CD4-positive, alpha-beta T cell (primary cell): Measurements from ENCODE around the gene LMBRD1. TPM values are rescaled to one million over a fixed set of nuclear protein-coding genes. Genes with fewer than 3 reads are reported as not detected.

Source experiments
- ATAC-seq: fragments of 200-7000 bp; cut with Tn5 transposase; one replicate; pipeline ENCODE4 v1.10.0; 2022; ENCODE audit warnings: mild to moderate bottlenecking; ENCODE audit not compliant: poor library complexity
- CTCF ChIA-PET: fragments of 350-600 bp; sonication (Branson Sonifier 250); formaldehyde crosslinking; loops from one replicate; lab custom pipeline; 2021; ENCODE audit warnings: antibody characterized with exemption, inconsistent platforms; lab: Charles Lee
- POLR2A ChIA-PET: fragments of 350-600 bp; sonication (Branson Sonifier 250); formaldehyde crosslinking; loops from one replicate; lab custom pipeline; 2021; ENCODE audit warnings: antibody characterized with exemption, inconsistent platforms; lab: Charles Lee
- DNase-seq, 14 experiments: peaks; one replicate each; pipeline ENCODE4 v3.0.0-alpha.2; 2013 to 2020; ENCODE audit warnings: mixed read lengths in 2 of 14
- H3K27ac ChIP-seq, 2 donors: one replicate each; pipeline versions ENCODE4 v1.5.1 to v1.7.0; 2013; ENCODE audit warnings: low read length in 2 of 2, low read depth in 1 of 2, mild to moderate bottlenecking in 1 of 2
- H3K27me3 ChIP-seq, 2 experiments: 1 replicate in 1 of 2; 2 replicates in 1 of 2; pipeline versions ENCODE4 v1.6.1 to v1.7.0; 2013; ENCODE audit warnings: low read length in 2 of 2, control low read depth in 1 of 2, mild to moderate bottlenecking in 1 of 2, moderate library complexity in 1 of 2; ENCODE audit not compliant: insufficient read depth in 2 of 2, control insufficient read depth in 1 of 2
- H3K36me3 ChIP-seq: one replicate; pipeline ENCODE4 v1.6.1; 2013; ENCODE audit warnings: low read length, control low read depth; ENCODE audit not compliant: insufficient read depth
- H3K4me1 ChIP-seq: one replicate; pipeline ENCODE4 v1.6.1; 2013; ENCODE audit warnings: low read length, control low read depth; ENCODE audit not compliant: insufficient read depth
- H3K4me3 ChIP-seq: one replicate; pipeline ENCODE4 v1.5.1; 2013; ENCODE audit warnings: mild to moderate bottlenecking, low read length, moderate library complexity
- H3K9me3 ChIP-seq, 2 experiments: 1 replicate in 1 of 2; 2 replicates in 1 of 2; pipeline versions ENCODE4 v1.6.1 to v1.7.0; 2013; ENCODE audit warnings: low read length in 2 of 2, mild to moderate bottlenecking in 2 of 2, control low read depth in 1 of 2, moderate library complexity in 1 of 2; ENCODE audit not compliant: control insufficient read depth in 1 of 2, insufficient read depth in 1 of 2
- H3K27ac Mint-ChIP-seq: one replicate; pipeline ENCODE4 v1.8.0; 2020; ENCODE audit warnings: mixed read lengths
- H3K27me3 Mint-ChIP-seq: one replicate; pipeline ENCODE4 v1.8.0; 2021; ENCODE audit warnings: mixed read lengths
- H3K36me3 Mint-ChIP-seq: one replicate; pipeline ENCODE4 v1.8.0; 2021; ENCODE audit warnings: low read depth, mixed read lengths
- H3K4me1 Mint-ChIP-seq: one replicate; pipeline ENCODE4 v1.8.0; 2021; ENCODE audit warnings: low read depth, mixed read lengths
- H3K4me3 Mint-ChIP-seq: one replicate; pipeline ENCODE4 v1.8.0; 2020; ENCODE audit warnings: mild to moderate bottlenecking, mixed read lengths
- H3K9me3 Mint-ChIP-seq: one replicate; pipeline ENCODE4 v1.8.0; 2020; ENCODE audit warnings: mixed read lengths
- intact Hi-C, 2 experiments: fragments of 100-400 bp; cut with DNase I in 1 of 2; cut with micrococcal nuclease in 1 of 2; formaldehyde crosslinking; loops; one replicate each; pipeline versions ENCODE4 v1.15.1 to v1.9.0; 2023 to 2025; cut with DNase I, micrococcal nuclease
- polyA plus RNA-seq, 2 donors: library from polyadenylated mRNA; unstranded; fragments of 120-200 nt; gene quantifications; one replicate each; pipeline ENCODE4 v1.2.1, GENCODE V29; 2013
- total RNA-seq, 174 experiments: library from RNA in 2 of 174; stranded (reverse) in 2 of 174; gene quantifications; one replicate each; pipeline ENCODE4 v1.2.3 and lab custom pipeline; 2021 to 2026
- TF ChIP-seq, protein P1 (sequence below): fragments of 200-600 bp; IDR thresholded peaks from one replicate; pipeline ENCODE4 v1.8.0; 2022; ENCODE audit warnings: antibody characterized with exemption, mild to moderate bottlenecking

Gene LMBRD1
- 10 to 100 TPM; 40.3 to 42.0 TPM for total RNA-seq
- polyA plus RNA-seq (2013, experiment 1 of 2): 37.1 TPM
- 40.0 TPM for polyA plus RNA-seq (2013, experiment 2 of 2)
- 19.0 to 90.3 (median 64.9) reads per million in 172 experiments for total RNA-seq (lab: John Stamatoyannopoulos, UW)

DNA sequence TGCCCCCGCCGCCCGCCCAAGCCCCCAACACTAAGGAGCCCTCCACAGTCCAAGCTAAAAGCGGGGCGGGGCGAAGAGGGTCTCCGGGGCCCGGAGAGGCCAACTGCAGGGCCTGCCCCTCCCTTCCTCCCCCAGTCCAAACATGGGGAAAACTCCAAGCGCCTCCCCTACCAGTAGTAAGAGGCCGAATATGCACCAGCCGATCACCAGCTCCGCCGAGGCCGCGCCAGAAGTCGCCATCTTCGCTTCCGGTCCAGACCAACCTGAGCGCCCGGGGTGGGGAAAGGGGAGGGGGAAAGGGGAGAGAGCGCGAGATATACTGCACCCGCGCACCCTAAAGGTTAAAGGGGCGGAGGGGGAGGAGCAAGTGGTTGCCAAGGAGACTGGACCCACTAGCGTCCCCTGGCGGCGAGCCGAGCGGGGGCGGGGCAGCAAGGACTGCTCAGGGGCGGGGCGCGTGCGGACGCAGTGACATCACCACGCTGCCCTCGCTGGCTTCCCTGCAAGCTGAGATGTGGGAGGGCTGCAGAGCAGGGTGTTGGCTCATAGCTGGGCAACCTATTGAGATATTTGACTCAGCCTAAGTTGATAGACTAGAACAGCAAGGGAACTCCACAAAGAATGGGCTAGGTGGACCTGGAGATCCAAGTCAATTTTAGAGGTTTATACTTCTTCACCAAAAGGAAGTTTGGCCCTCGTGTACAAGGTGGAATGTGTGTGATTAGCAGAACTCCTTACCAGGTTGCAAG lies at the start of gene LMBRD1:
Gene LMBRD1, minus strand, starts transcription at position 369 of the 749 bp plus-strand sequence. Its CDS starts 129 bp downstream, at position 240.
- peak within 1 kb of the TSS; percentile 91 for H3K4me3 Mint-ChIP-seq
- H3K27me3 Mint-ChIP-seq: no peaks in the 10 kb centered on the region
- POLR2A ChIA-PET: interaction anchor here (0.6 to 3.9 kb wide), 10 partner anchors 11 to 1491 kb away, joined by 3 to 74 read pairs (median 4); partner anchors contain the start of genes COL19A1, OGFRL1 and SMAP1
- CTCF ChIA-PET: interaction anchor here (0.6 to 2.3 kb wide), 19 partner anchors 9 to 634 kb away, joined by 3 to 39 read pairs (median 4); no protein-coding TSS in a partner anchor
- Histone ChIP-seq H3K27ac (peak within 1 kb of the TSS; percentile 92), H3K27me3 (no peaks in the 10 kb centered on the region), H3K9me3 (no peaks in the 10 kb centered on the region), H3K36me3 (no peaks in the 10 kb centered on the region), H3K4me3 (peak within 1 kb of the TSS; percentile 68), H3K4me1 (peaks cover 17% of the 10 kb centered on the region)
- ATAC-seq (peak; percentile 80), DNase-seq (peak; percentile 98 to 100 (median 99))
- no peaks in the 10 kb centered on the region for H3K9me3 Mint-ChIP-seq
- intact Hi-C loops: loop anchor here (2.0 to 10.0 kb wide), 8 partner anchors 18 to 1490 kb away; partner anchors contain the start of genes FAM135A (in 2 of the 2), SDHAF4 (in 2 of the 2), OGFRL1 (in 1 of the 2) and SMAP1 (in 1 of the 2)
- peaks cover 16% of the 10 kb centered on the region for H3K36me3 Mint-ChIP-seq
- peaks cover 57% of the 10 kb centered on the region for H3K4me1 Mint-ChIP-seq
- TF ChIP-seq, protein P1, sequence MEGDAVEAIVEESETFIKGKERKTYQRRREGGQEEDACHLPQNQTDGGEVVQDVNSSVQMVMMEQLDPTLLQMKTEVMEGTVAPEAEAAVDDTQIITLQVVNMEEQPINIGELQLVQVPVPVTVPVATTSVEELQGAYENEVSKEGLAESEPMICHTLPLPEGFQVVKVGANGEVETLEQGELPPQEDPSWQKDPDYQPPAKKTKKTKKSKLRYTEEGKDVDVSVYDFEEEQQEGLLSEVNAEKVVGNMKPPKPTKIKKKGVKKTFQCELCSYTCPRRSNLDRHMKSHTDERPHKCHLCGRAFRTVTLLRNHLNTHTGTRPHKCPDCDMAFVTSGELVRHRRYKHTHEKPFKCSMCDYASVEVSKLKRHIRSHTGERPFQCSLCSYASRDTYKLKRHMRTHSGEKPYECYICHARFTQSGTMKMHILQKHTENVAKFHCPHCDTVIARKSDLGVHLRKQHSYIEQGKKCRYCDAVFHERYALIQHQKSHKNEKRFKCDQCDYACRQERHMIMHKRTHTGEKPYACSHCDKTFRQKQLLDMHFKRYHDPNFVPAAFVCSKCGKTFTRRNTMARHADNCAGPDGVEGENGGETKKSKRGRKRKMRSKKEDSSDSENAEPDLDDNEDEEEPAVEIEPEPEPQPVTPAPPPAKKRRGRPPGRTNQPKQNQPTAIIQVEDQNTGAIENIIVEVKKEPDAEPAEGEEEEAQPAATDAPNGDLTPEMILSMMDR: peak; percentile 94
- H3K27ac Mint-ChIP-seq: peak within 1 kb of the TSS; percentile 91

DNA sequence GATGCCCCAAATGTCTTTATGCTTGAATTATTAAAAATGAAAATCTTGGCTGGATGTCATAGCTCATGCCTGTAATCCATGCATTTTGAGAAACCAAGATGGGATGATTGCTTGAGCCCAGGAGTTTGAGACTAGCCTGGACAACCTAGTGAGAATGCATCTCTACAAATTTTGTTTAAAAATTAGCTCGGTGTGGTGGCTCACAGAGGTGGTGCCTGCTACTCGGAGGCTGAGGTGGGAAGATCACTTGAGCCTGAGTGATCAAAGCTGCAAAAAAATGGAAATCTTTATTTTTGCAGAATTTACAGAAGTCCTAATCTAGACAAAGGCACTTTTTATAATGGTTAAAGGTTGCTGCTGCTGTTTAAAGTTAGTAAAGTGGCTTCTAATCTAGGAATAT lies 49.5 kb upstream of the LMBRD1 start:
- ChIA-PET CTCF (no interaction called here), POLR2A (interaction anchor here (1.1 kb wide), 1 partner anchor 44 kb away, joined by 3 read pairs; no protein-coding TSS in a partner anchor)
- Histone ChIP-seq H3K4me3 (no peak overlapping the region), H3K36me3 (no peaks in the 10 kb centered on the region), H3K4me1 (no peaks in the 10 kb centered on the region), H3K27me3 (peaks cover 0 to 4% of the 10 kb centered on the region in 2 experiments), H3K9me3 (no peaks in the 10 kb centered on the region), H3K27ac (no peak overlapping the region)
- no peak for DNase-seq
- H3K4me3 Mint-ChIP-seq: no peak overlapping the region
- H3K4me1 Mint-ChIP-seq: no peaks in the 10 kb centered on the region
- H3K27me3 Mint-ChIP-seq: peaks cover 63% of the 10 kb centered on the region
- ATAC-seq: no peak
- TF ChIP-seq, protein P1: no peak
- intact Hi-C loops: no loop called here
- no peaks in the 10 kb centered on the region for H3K36me3 Mint-ChIP-seq
- H3K27ac Mint-ChIP-seq: no peak overlapping the region
- no peaks in the 10 kb centered on the region for H3K9me3 Mint-ChIP-seq

DNA sequence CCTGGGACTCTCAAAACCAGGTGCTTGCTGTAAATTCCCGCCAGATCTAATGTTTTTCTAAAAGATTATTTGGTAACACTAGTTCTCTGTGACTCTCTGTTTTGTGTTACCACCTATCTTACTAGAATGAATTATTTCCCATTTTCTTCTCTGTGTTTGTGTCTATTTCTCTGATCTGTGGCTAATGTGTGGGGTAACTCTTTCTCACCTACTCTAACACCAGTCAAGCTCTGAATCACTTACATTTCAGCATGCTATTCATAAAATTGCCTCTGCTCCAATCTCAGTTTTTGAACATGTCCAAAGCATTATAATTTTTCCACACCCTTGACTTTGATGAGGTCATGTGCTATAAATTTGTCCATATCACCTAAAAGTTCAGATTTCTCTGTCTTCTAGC lies 46.4 kb upstream of the LMBRD1 start:
- H3K4me3 ChIP-seq: no peak overlapping the region
- no peaks in the 10 kb centered on the region for H3K36me3 ChIP-seq
- no peak overlapping the region for H3K27ac Mint-ChIP-seq
- no peaks in the 10 kb centered on the region for H3K36me3 Mint-ChIP-seq
- intact Hi-C loops: no loop called here
- peaks cover 75% of the 10 kb centered on the region for H3K27me3 Mint-ChIP-seq
- no peaks in the 10 kb centered on the region for H3K9me3 ChIP-seq
- H3K9me3 Mint-ChIP-seq: no peaks in the 10 kb centered on the region
- ATAC-seq: no peak
- TF ChIP-seq, protein P1: no peak
- DNase-seq: no peak
- ChIA-PET POLR2A (no interaction called here), CTCF (no interaction called here)
- no peak overlapping the region for H3K4me3 Mint-ChIP-seq
- H3K27me3 ChIP-seq: peaks cover 4 to 6% of the 10 kb centered on the region in 2 experiments
- no peaks in the 10 kb centered on the region for H3K4me1 Mint-ChIP-seq
- no peak overlapping the region for H3K27ac ChIP-seq
- H3K4me1 ChIP-seq: no peaks in the 10 kb centered on the region
